Inflammatory macrophage (primary cell): ENCODE measurements around the gene SLC33A1.

Experiments
- DNase-seq, 2 donors: peaks; one replicate each; pipeline ENCODE4 v3.0.0-alpha.2; 2020 to 2022

SLC33A1 gene

DNA sequence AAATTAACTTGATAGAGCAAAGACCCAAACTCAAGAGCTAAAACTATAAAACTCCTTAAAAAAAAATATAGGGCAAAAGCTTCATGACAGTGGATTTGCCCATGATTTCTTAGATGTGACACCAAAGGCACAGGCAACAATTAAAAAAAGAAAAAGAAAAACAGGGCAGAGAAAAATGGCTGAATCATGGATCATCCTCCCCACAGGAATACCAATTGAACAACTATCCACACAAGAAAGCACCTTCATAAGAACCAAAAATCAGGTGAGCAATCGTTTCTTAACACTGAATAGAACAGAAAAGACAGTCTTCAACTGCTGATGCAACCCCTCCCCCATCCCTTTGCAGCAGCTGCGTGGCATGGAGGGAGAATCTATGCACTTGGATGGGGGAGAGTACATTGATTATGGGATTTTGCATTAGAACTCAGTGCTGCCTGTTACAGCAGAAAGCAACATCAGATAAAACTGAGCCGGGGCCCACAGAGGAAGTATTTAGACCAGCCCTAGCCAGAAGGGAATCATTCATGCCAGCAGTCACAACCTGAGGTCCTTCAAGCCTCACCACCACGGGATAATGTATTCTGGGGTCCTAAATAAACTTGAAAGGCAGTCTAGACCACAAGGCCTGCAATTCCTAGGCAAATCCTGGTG is 63.8 kb downstream of the SLC33A1 start:
- no peak for DNase-seq

GRCh38 chr3:155785662-155786295 is 68.4 kb downstream of the SLC33A1 start:
- no peak for DNase-seq

- DNase-seq, result no peak
Observed at GRCh38 chr3:155782390-155782953, 71.8 kb downstream of the SLC33A1 start.

GRCh38 chr3:155780291-155780690 is 73.9 kb downstream of the SLC33A1 start:
- DNase-seq, result no peak

DNA sequence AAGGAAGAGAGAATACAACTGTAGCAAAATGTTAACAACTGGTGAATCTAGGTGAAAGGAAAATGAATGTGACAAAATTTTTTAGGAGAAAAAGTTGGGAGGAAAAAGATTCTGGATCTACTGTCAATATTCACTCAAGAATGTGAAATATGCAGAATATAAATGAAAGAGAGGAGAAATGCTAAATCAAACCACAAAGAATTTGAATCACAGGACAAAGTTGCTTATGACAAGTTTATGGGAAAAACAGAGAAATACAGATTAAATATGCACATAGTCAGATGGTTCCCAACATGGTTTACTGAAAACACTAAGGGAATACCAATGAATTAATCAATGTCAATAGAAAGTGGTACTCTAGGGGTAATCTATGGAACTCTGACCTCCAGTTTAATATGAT is 75.8 kb downstream of the SLC33A1 start:
- DNase-seq, result no peak

GRCh38 chr3:155772801-155773200 is 81.4 kb downstream of the SLC33A1 start:
- DNase-seq, result no peak

DNA sequence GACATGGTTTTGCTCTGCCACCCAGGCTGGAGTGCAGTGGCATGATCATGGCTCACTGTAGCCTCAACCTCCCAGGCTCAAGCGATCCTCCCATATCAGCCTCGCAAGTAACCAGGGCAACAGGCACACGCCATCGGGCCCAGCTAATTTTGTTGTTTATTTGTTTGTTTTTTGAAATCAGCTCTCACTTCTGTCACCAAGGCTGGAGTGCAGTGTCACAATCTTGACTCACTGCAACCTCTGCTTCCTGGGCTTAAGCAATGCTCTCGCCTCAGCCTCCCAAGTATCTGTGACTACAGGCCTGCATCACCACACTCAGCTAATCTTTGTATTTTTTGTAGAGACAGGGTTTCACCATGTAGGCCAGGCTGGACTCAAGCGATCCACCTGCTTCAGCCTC is 83.1 kb downstream of the SLC33A1 start:
- DNase-seq, result peak; percentile 11 to 17
